GM23338 (cell line): ENCODE results near the gene FHIT. TPM values are rescaled to one million over a fixed set of nuclear protein-coding genes. Genes with fewer than 3 reads are reported as not detected.

Experiments
- ATAC-seq: fragments of 200-7000 bp; cut with Tn5 transposase; 3 replicates; pipeline ENCODE4 v1.9.1; 2020
- DNase-seq: peaks from one replicate; pipeline ENCODE4 v3.0.0-alpha.2; 2015; ENCODE audit warnings: low spot score
- H2AFZ ChIP-seq: fragments of 200-600 bp; sonication (generic); 2 replicates; pipeline ENCODE4 v1.8.0; 2016; ENCODE audit warnings: antibody characterized with exemption, mild to moderate bottlenecking, moderate library complexity
- H3F3A ChIP-seq: fragments of 200-600 bp; sonication (generic); replicated peaks from 2 replicates; pipeline ENCODE4 v1.8.0; 2017; ENCODE audit warnings: antibody characterized with exemption, mixed run types, low read depth
- H3K27ac ChIP-seq: fragments of 200-600 bp; sonication (generic); 2 replicates; pipeline ENCODE4 v1.6.1; 2016; ENCODE audit warnings: low read depth
- H3K27me3 ChIP-seq: fragments of 200-600 bp; sonication (generic); 2 replicates; pipeline ENCODE4 v1.8.0; 2016; ENCODE audit warnings: mild to moderate bottlenecking, mixed run types, moderate library complexity; ENCODE audit not compliant: insufficient read depth
- H3K36me3 ChIP-seq: fragments of 200-600 bp; sonication (generic); 2 replicates; pipeline ENCODE4 v1.8.0; 2016; ENCODE audit warnings: mild to moderate bottlenecking; ENCODE audit not compliant: insufficient read depth
- H3K4me1 ChIP-seq: fragments of 200-600 bp; sonication (generic); 2 replicates; pipeline ENCODE4 v1.8.0; 2016; ENCODE audit warnings: mild to moderate bottlenecking, moderate library complexity; ENCODE audit not compliant: insufficient read depth
- H3K4me2 ChIP-seq: fragments of 200-600 bp; sonication (generic); 2 replicates; pipeline ENCODE4 v1.7.1; 2017; ENCODE audit warnings: mixed run types
- H3K4me3 ChIP-seq: fragments of 200-600 bp; sonication (generic); 2 replicates; pipeline ENCODE4 v1.6.1; 2016; ENCODE audit warnings: mixed run types
- H3K79me2 ChIP-seq: fragments of 200-600 bp; sonication (generic); replicated peaks from 2 replicates; pipeline ENCODE4 v1.8.0; 2017; ENCODE audit warnings: mild to moderate bottlenecking; ENCODE audit not compliant: insufficient read depth
- H3K9me2 ChIP-seq: fragments of 200-600 bp; sonication (generic); 2 replicates; pipeline ENCODE4 v1.8.0; 2017; ENCODE audit not compliant: insufficient read depth
- H4K20me1 ChIP-seq: fragments of 200-600 bp; sonication (generic); replicated peaks from 2 replicates; pipeline ENCODE4 v1.8.0; 2017; ENCODE audit warnings: mild to moderate bottlenecking; ENCODE audit not compliant: insufficient read depth
- H3K27ac Mint-ChIP-seq: 2 replicates; pipeline ENCODE4 v1.8.0; 2020; ENCODE audit warnings: inconsistent platforms, mild to moderate bottlenecking, moderate library complexity, mixed read lengths
- H3K27me3 Mint-ChIP-seq: 3 replicates; pipeline ENCODE4 v1.8.0; 2022; ENCODE audit warnings: low read depth, mild to moderate bottlenecking, moderate library complexity, mixed read lengths, inconsistent platforms; ENCODE audit not compliant: insufficient read depth, poor library complexity
- H3K36me3 Mint-ChIP-seq: 3 replicates; pipeline ENCODE4 v1.8.0; 2021; ENCODE audit warnings: low read depth, mild to moderate bottlenecking, inconsistent platforms, moderate library complexity, mixed read lengths
- H3K4me1 Mint-ChIP-seq: 3 replicates; pipeline ENCODE4 v1.8.0; 2020; ENCODE audit warnings: mild to moderate bottlenecking, inconsistent platforms, mixed read lengths
- H3K4me3 Mint-ChIP-seq: 3 replicates; pipeline ENCODE4 v1.8.0; 2021; ENCODE audit warnings: moderate library complexity, mild to moderate bottlenecking, inconsistent platforms, mixed read lengths
- H3K9me3 Mint-ChIP-seq: 3 replicates; pipeline ENCODE4 v1.8.0; 2020; ENCODE audit warnings: moderate library complexity, mild to moderate bottlenecking, inconsistent platforms, mixed read lengths
- ETS1 ChIP-seq: IDR thresholded peaks from 2 replicates; pipeline ENCODE4 v1.6.1; 2016; ENCODE audit warnings: antibody characterized with exemption
- JUNB ChIP-seq: IDR thresholded peaks from one replicate; pipeline ENCODE4 v1.6.1; 2016; ENCODE audit warnings: antibody characterized with exemption; ENCODE audit not compliant: unreplicated experiment
- NANOG ChIP-seq: IDR thresholded peaks from 2 replicates; pipeline ENCODE4 v1.6.1; 2016; ENCODE audit warnings: antibody characterized with exemption, borderline replicate concordance
- POLR2AphosphoS5 ChIP-seq: IDR thresholded peaks from 2 replicates; pipeline ENCODE4 v1.6.1; 2016; ENCODE audit warnings: antibody characterized with exemption, low read depth
- STAT1 ChIP-seq: IDR thresholded peaks from one replicate; pipeline ENCODE4 v1.6.1; 2016; ENCODE audit warnings: antibody characterized with exemption; ENCODE audit not compliant: unreplicated experiment
- ZNF114 ChIP-seq: fragments of 250-450 bp; sonication (Bioruptor Pico); IDR thresholded peaks from 2 replicates; pipeline ENCODE4 v1.5.0; 2020; ENCODE audit warnings: mild to moderate bottlenecking, moderate library complexity
- ZNF331 ChIP-seq: fragments of 250-450 bp; sonication (Bioruptor Pico); IDR thresholded peaks from 2 replicates; pipeline ENCODE4 v1.5.0; 2020; ENCODE audit warnings: low read depth, mild to moderate bottlenecking, moderate library complexity
- polyA plus RNA-seq: library from polyadenylated mRNA; unstranded; fragments of >200 nt; fragmentation: Nextera tagmentation; extraction: Ambion mirVana; gene quantifications from 2 replicates; pipeline ENCODE4 v1.2.1, GENCODE V29; 2016
- total RNA-seq: library from RNA; depleted of rRNA; stranded (reverse); fragments of >200 nt; shearing (Covaris generic); gene quantifications from 2 replicates; pipeline ENCODE4 v1.2.3, GENCODE V29; 2014
- TF ChIP-seq, protein P1 (sequence below): fragments of 250-450 bp; sonication (Bioruptor Pico); IDR thresholded peaks from 2 replicates; pipeline ENCODE4 v1.5.0; 2020; ENCODE audit warnings: mild to moderate bottlenecking, moderate library complexity

The FHIT gene
- total and polyA plus RNA-seq, 2 experiments from 2014 or later, result 3.0 to 8.3 TPM

GRCh38 chr3:60131618-60132017 is 1119.6 kb downstream of the FHIT start (continued):
- TF ChIP-seq, protein P1, sequence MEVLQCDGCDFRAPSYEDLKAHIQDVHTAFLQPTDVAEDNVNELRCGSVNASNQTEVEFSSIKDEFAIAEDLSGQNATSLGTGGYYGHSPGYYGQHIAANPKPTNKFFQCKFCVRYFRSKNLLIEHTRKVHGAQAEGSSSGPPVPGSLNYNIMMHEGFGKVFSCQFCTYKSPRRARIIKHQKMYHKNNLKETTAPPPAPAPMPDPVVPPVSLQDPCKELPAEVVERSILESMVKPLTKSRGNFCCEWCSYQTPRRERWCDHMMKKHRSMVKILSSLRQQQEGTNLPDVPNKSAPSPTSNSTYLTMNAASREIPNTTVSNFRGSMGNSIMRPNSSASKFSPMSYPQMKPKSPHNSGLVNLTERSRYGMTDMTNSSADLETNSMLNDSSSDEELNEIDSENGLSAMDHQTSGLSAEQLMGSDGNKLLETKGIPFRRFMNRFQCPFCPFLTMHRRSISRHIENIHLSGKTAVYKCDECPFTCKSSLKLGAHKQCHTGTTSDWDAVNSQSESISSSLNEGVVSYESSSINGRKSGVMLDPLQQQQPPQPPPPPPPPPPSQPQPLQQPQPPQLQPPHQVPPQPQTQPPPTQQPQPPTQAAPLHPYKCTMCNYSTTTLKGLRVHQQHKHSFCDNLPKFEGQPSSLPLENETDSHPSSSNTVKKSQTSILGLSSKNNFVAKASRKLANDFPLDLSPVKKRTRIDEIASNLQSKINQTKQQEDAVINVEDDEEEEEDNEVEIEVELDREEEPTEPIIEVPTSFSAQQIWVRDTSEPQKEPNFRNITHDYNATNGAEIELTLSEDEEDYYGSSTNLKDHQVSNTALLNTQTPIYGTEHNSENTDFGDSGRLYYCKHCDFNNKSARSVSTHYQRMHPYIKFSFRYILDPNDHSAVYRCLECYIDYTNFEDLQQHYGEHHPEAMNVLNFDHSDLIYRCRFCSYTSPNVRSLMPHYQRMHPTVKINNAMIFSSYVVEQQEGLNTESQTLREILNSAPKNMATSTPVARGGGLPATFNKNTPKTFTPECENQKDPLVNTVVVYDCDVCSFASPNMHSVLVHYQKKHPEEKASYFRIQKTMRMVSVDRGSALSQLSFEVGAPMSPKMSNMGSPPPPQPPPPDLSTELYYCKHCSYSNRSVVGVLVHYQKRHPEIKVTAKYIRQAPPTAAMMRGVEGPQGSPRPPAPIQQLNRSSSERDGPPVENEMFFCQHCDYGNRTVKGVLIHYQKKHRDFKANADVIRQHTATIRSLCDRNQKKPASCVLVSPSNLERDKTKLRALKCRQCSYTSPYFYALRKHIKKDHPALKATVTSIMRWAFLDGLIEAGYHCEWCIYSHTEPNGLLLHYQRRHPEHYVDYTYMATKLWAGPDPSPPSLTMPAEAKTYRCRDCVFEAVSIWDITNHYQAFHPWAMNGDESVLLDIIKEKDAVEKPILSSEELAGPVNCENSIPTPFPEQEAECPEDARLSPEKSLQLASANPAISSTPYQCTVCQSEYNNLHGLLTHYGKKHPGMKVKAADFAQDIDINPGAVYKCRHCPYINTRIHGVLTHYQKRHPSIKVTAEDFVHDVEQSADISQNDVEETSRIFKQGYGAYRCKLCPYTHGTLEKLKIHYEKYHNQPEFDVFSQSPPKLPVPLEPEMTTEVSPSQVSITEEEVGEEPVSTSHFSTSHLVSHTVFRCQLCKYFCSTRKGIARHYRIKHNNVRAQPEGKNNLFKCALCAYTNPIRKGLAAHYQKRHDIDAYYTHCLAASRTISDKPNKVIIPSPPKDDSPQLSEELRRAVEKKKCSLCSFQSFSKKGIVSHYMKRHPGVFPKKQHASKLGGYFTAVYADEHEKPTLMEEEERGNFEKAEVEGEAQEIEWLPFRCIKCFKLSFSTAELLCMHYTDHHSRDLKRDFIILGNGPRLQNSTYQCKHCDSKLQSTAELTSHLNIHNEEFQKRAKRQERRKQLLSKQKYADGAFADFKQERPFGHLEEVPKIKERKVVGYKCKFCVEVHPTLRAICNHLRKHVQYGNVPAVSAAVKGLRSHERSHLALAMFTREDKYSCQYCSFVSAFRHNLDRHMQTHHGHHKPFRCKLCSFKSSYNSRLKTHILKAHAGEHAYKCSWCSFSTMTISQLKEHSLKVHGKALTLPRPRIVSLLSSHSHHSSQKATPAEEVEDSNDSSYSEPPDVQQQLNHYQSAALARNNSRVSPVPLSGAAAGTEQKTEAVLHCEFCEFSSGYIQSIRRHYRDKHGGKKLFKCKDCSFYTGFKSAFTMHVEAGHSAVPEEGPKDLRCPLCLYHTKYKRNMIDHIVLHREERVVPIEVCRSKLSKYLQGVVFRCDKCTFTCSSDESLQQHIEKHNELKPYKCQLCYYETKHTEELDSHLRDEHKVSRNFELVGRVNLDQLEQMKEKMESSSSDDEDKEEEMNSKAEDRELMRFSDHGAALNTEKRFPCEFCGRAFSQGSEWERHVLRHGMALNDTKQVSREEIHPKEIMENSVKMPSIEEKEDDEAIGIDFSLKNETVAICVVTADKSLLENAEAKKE (CRISPR knock-in tag), result no peak
- no peak for TF ChIP-seq JUNB

- Histone ChIP-seq H3K79me2 (no peaks in the 10 kb centered on the region), H3K4me1 (no peaks in the 10 kb centered on the region), H3K27ac (no peak overlapping the region), H2AFZ (no peak overlapping the region), H4K20me1 (no peaks in the 10 kb centered on the region), H3K9me2 (no peaks in the 10 kb centered on the region), H3K27me3 (no peaks in the 10 kb centered on the region), H3K36me3 (no peaks in the 10 kb centered on the region), H3K4me3 (no peak overlapping the region), H3F3A (no peaks in the 10 kb centered on the region), H3K4me2 (no peak overlapping the region)
- Mint-ChIP-seq H3K27me3 (peaks cover 1% of the 10 kb centered on the region), H3K4me3 (no peak overlapping the region), H3K36me3 (no peaks in the 10 kb centered on the region), H3K9me3 (no peaks in the 10 kb centered on the region), H3K4me1 (no peaks in the 10 kb centered on the region), H3K27ac (no peak overlapping the region)
- no peak for TF ChIP-seq NANOG
- TF ChIP-seq POLR2AphosphoS5, result no peak
- TF ChIP-seq STAT1, result no peak
- no peak for TF ChIP-seq ZNF331 (CRISPR knock-in tag)
- TF ChIP-seq ETS1, result no peak
- TF ChIP-seq ZNF114, result no peak
- ATAC-seq, result no peak
- no peak for DNase-seq
Observed at GRCh38 chr3:60126511-60127304, 1124.5 kb downstream of the FHIT start.
